Left lung (tissue), 10 donors: ENCODE results near the gene LRRC75A. TPM values are rescaled to one million over a fixed set of nuclear protein-coding genes. Genes with fewer than 3 reads are reported as not detected.

Experiments
- ATAC-seq: fragments of 200-7000 bp; cut with Tn5 transposase; one replicate; pipeline ENCODE4 v1.9.1; 2020; ENCODE audit warnings: moderate library complexity
- DNase-seq, 4 donors: peaks; one replicate each; pipeline ENCODE4 v3.0.0-alpha.2; 2013 to 2020
- H3K27ac ChIP-seq, 2 donors: fragments of 200-600 bp; sonication (generic) in 1 of 2; one replicate each; pipeline versions ENCODE4 v1.5.0 to v1.8.0; 2020 to 2021
- H3K27me3 ChIP-seq, 2 donors: fragments of 200-600 bp; sonication (generic) in 1 of 2; one replicate each; pipeline versions ENCODE4 v1.5.0 to v1.8.0; 2020 to 2021
- H3K36me3 ChIP-seq, 2 donors: fragments of 200-600 bp; sonication (generic) in 1 of 2; one replicate each; pipeline versions ENCODE4 v1.5.0 to v1.8.0; 2020 to 2021
- H3K4me1 ChIP-seq, 2 donors: fragments of 200-600 bp; one replicate each; pipeline ENCODE4 v1.8.0; 2021
- H3K4me3 ChIP-seq, 2 donors: fragments of 200-600 bp; sonication (generic) in 1 of 2; one replicate each; pipeline versions ENCODE4 v1.5.0 to v1.8.0; 2020 to 2021; ENCODE audit warnings: mild to moderate bottlenecking in 1 of 2
- H3K9me3 ChIP-seq, 2 donors: fragments of 200-600 bp; sonication (generic) in 1 of 2; one replicate each; pipeline versions ENCODE4 v1.5.0 to v1.8.0; 2020 to 2021
- intact Hi-C, 2 donors: fragments of 100-400 bp; cut with DNase I; formaldehyde crosslinking; loops; one replicate each; pipeline versions ENCODE4 v1.11.2 to v1.14.2; 2022
- polyA plus RNA-seq, 6 donors: library from polyadenylated mRNA; unstranded; fragments of 120-200 nt; gene quantifications; one replicate each; pipeline ENCODE4 v1.2.1, GENCODE V29; 2013; ENCODE audit not compliant: insufficient read length in 6 of 6
- total RNA-seq, 2 donors: library from RNA; stranded (reverse); fragmentation: NEBNext Ultra II Directional; extraction: Animal tissue kit (Norgen Biotek cat#: 25700); gene quantifications; one replicate each; pipeline ENCODE4 v1.2.1, GENCODE V29; 2021
- TF ChIP-seq, protein P1 (sequence below), 2 donors: fragments of 200-600 bp; sonication (generic) in 1 of 2; IDR thresholded peaks; one replicate each; pipeline versions ENCODE4 v1.5.0 to v1.8.0; 2021; ENCODE audit warnings: antibody characterized with exemption in 2 of 2
- donor health status: DM: no; HTN: yes; CAD: no.
- donor health status: DM: no; HTN: no; CAD: no.

The LRRC75A gene
- total and polyA plus RNA-seq, 8 donors: 2.9 to 7.1 (median 5.7) TPM

DNA sequence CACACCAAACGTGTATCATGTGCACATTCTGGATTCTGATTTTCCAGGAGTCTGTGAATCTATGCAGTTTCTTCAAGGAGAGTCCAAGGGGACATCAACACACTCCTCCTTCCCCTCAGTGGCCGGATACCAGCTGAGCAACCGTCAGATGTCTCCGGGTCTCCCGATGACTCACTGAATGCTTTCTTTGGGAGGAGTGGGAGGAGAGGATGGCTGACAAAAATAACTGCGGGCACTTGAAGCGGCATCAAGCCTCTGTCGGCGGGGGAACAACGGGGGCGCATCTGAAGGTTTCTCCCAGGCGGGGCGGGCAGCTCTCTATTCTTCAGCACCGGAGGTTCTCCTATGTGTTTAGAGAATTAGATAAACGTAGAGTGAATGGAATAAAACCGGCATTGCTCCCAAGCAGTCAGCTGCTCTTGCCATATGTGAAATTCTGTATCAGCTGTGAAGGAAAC, 24.6 kb upstream of the LRRC75A start:
- Histone ChIP-seq H3K27ac (no peak overlapping the region), H3K36me3 (no peaks in the 10 kb centered on the region), H3K27me3 (peaks cover 0 to 46% of the 10 kb centered on the region in 2 donors), H3K4me1 (peaks cover 2 to 40% of the 10 kb centered on the region in 2 donors), H3K4me3 (no peak overlapping the region), H3K9me3 (no peaks in the 10 kb centered on the region)
- peak in 2 of 4 donors; percentile 24 to 44 for DNase-seq
- TF ChIP-seq, protein P1, sequence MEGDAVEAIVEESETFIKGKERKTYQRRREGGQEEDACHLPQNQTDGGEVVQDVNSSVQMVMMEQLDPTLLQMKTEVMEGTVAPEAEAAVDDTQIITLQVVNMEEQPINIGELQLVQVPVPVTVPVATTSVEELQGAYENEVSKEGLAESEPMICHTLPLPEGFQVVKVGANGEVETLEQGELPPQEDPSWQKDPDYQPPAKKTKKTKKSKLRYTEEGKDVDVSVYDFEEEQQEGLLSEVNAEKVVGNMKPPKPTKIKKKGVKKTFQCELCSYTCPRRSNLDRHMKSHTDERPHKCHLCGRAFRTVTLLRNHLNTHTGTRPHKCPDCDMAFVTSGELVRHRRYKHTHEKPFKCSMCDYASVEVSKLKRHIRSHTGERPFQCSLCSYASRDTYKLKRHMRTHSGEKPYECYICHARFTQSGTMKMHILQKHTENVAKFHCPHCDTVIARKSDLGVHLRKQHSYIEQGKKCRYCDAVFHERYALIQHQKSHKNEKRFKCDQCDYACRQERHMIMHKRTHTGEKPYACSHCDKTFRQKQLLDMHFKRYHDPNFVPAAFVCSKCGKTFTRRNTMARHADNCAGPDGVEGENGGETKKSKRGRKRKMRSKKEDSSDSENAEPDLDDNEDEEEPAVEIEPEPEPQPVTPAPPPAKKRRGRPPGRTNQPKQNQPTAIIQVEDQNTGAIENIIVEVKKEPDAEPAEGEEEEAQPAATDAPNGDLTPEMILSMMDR (IDR thresholded peaks at IDR 0.05): no peak
- intact Hi-C loops: no loop called here
- peak; percentile 58 for ATAC-seq

DNA sequence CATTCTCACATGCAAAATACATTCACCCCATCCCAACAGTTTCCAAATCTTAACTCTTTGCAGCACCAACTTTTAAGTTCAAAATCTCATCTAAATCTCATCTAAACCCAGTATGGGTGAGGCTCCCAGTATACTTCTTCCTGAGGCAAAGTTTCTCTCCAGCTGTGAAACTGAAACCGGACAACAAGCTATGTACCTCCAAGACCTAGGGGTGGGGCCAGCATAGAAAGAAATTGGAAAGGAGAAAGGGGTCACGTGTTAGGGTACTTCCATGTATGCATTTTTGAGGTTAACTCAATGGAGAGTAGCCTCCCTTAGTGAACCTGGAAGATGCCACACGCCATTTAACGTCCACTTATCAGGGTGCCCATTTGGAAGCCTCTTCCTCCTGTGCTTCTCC, 23.9 kb upstream of the LRRC75A start:
- Histone ChIP-seq H3K4me1 (peaks cover under 1 to 41% of the 10 kb centered on the region in 2 donors), H3K4me3 (no peak overlapping the region), H3K36me3 (no peaks in the 10 kb centered on the region), H3K27ac (no peak overlapping the region), H3K9me3 (no peaks in the 10 kb centered on the region), H3K27me3 (peaks cover 0 to 46% of the 10 kb centered on the region in 2 donors)
- intact Hi-C loops: no loop called here
- ATAC-seq: no peak
- no peak for DNase-seq
- TF ChIP-seq, protein P1 (IDR thresholded peaks at IDR 0.05): no peak

DNA sequence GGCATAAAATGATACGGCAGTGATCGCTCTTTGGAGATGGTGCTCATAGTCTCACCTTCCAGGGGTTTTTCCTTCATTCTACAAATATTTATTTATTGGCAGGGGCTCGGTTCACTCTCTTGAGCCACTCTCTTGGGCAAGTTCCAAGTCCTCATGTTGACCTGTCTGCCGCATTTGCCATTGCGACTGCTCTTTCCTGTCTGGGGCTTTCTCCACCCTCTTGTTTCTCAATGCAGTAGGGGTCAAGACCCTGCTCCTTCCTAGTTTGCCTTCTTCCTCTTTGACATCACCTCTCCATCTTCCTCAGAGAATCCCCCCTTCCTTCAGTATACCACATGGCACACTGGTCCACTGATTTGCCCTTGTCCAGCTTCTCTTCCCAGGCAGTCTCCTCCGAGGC, 21.9 kb upstream of the LRRC75A start:
- DNase-seq (no peak), ATAC-seq (no peak)
- H3K9me3 ChIP-seq: no peaks in the 10 kb centered on the region
- intact Hi-C loops: no loop called here
- peak overlapping the region in 1 of 2 donors; percentile 20 for H3K27ac ChIP-seq
- no peak overlapping the region for H3K4me3 ChIP-seq
- peaks cover 0 to 36% of the 10 kb centered on the region in 2 donors for H3K27me3 ChIP-seq
- TF ChIP-seq, protein P1 (IDR thresholded peaks at IDR 0.05): no peak
- no peaks in the 10 kb centered on the region for H3K36me3 ChIP-seq
- H3K4me1 ChIP-seq: peaks cover 0 to 37% of the 10 kb centered on the region in 2 donors

DNA sequence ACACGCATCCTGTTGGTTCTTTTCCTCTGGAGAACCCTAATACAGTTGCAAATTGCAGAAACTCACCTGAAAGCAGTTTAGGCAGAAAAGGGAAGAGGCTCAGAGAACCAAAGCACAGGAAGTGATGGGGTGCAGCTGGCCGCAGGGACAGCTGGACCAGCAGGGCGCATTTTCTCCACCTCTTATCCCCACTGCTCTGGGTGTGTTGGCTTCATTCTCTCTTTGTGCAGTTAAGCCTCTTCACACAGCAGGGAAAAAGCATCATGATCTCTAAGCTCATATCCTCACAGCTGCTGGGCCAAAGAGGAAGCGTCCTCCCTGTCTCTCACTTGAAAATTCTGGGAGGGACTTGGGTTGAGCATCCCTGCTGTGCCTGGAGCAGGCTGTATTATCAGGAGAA, 20.0 kb upstream of the LRRC75A start:
- intact Hi-C loops: no loop called here
- DNase-seq (no peak), ATAC-seq (no peak)
- Histone ChIP-seq H3K36me3 (no peaks in the 10 kb centered on the region), H3K9me3 (no peaks in the 10 kb centered on the region), H3K27ac (peak overlapping the region in 1 of 2 donors; percentile 60), H3K27me3 (peaks cover 0 to 24% of the 10 kb centered on the region in 2 donors), H3K4me3 (no peak overlapping the region), H3K4me1 (peaks cover 0 to 37% of the 10 kb centered on the region in 2 donors)
- TF ChIP-seq, protein P1 (IDR thresholded peaks at IDR 0.05): no peak

DNA sequence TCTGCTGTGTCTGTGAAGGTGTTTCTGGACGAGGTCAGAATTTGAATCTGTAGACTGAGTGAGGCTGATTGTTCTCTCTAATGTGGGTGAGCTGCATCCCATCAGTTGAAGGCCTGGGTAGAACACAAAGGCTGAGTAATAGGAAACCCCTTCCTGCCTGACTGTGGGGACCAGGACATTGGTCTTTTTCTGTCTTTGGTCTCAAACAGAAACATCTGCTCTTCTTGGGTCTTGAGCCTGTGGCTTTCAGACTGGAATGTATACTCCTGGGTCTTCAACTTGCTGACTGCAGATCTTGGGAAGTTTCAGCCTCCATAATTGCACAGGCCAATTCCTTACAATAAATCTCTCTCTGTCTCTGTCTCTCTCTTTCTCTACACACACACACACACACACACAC, 19.6 kb upstream of the LRRC75A start:
- ATAC-seq (no peak), DNase-seq (no peak)
- intact Hi-C loops: no loop called here
- H3K9me3 ChIP-seq: no peaks in the 10 kb centered on the region
- no peaks in the 10 kb centered on the region for H3K36me3 ChIP-seq
- no peak overlapping the region for H3K4me3 ChIP-seq
- TF ChIP-seq, protein P1 (IDR thresholded peaks at IDR 0.05): no peak
- H3K27ac ChIP-seq: no peak overlapping the region
- H3K4me1 ChIP-seq: peaks cover 0 to 37% of the 10 kb centered on the region in 2 donors
- H3K27me3 ChIP-seq: peaks cover 0 to 21% of the 10 kb centered on the region in 2 donors
